Spinal cord (tissue), 10 donors: ENCODE data around the gene ABCB7. TPM values are rescaled to one million over a fixed set of nuclear protein-coding genes. Genes with fewer than 3 reads are reported as not detected.
"Not testable (repeated sequence)": the region's sequence is repeated elsewhere in the genome, so short reads cannot be mapped to it uniquely, and the experiment has no call there.

Experiments used
- DNase-seq, 6 donors: peaks; one replicate each; pipeline versions ENCODE4 v3.0.0 to v3.0.0-alpha.2; 2013 to 2015; ENCODE audit warnings: low spot score in 6 of 6, low read depth in 4 of 6
- H3K27ac ChIP-seq: one replicate; pipeline ENCODE4 v1.5.1; 2013; ENCODE audit warnings: low read depth, low read length, control low read depth
- H3K27me3 ChIP-seq: one replicate; pipeline ENCODE4 v1.6.1; 2013; ENCODE audit warnings: low read length; ENCODE audit not compliant: control insufficient read depth, insufficient read depth
- H3K36me3 ChIP-seq: one replicate; pipeline ENCODE4 v1.6.1; 2013; ENCODE audit warnings: low read length; ENCODE audit not compliant: control insufficient read depth, insufficient read depth
- H3K4me1 ChIP-seq: one replicate; pipeline ENCODE4 v1.6.1; 2013; ENCODE audit warnings: low read length; ENCODE audit not compliant: control insufficient read depth, insufficient read depth
- H3K4me3 ChIP-seq: one replicate; pipeline ENCODE4 v1.5.1; 2013; ENCODE audit warnings: low read depth, low read length, control low read depth
- H3K9me3 ChIP-seq: one replicate; pipeline ENCODE4 v1.6.1; 2013; ENCODE audit warnings: low read length; ENCODE audit not compliant: control insufficient read depth, insufficient read depth
- WGBS: methylation state at CpG from one replicate; pipeline ENCODE4 v1.1.5; 2013; ENCODE audit warnings: missing lambda C conversion rate; ENCODE audit not compliant: insufficient coverage; 5-methylcytosine and 5-hydroxymethylcytosine counted together
- polyA plus RNA-seq, 2 donors: library from polyadenylated mRNA; unstranded; fragments of 120-200 nt; gene quantifications; one replicate each; pipeline ENCODE4 v1.2.1, GENCODE V29; 2013; ENCODE audit not compliant: insufficient read length in 2 of 2
- small RNA-seq: library from RNA; depleted of rRNA; stranded (forward); fragments of <200 nt; gene quantifications from one replicate; pipeline ENCODE3, GENCODE V24; 2014; ENCODE audit warnings: low replicate concordance
- total RNA-seq, 2 donors: library from RNA; depleted of rRNA in 1 of 2; stranded (reverse); fragments of 120-200 nt in 1 of 2; fragments of >200 nt in 1 of 2; gene quantifications; one replicate each; pipeline versions ENCODE4 v1.2.3 to v1.2.4, GENCODE V29; 2013 to 2014
- donor health status: healthy.

The ABCB7 gene
- total and polyA plus RNA-seq, 4 donors: 17.3 to 30.6 (median 22.2) TPM

GRCh38 chrX:75061701-75062100, 94.4 kb downstream of the ABCB7 start:
- WGBS: no CpG with 5 or more reads among the region's 1 CpG
- H3K9me3 ChIP-seq: no peaks in the 10 kb centered on the region
- H3K27ac ChIP-seq: no peak overlapping the region

DNA sequence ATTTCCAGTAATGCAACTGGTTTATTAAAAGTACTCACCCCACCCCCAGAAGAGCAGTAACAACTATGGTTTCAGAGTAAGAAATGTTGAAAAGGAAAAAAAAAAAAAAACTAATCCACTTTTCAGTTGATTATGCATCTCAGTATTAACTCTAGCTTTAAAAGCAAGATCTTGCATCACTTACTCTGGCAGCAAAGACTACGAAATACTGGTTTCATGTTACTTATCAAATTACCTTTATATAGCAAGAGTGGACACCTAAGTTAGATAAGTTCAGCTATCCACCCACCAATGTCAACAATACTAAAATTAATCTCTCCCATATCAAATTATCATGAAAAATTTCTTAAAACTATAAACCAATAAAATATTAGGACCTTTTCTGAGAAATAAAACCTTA, 105.0 kb downstream of the ABCB7 start:
- Histone ChIP-seq H3K4me3 (no peak overlapping the region), H3K36me3 (no peaks in the 10 kb centered on the region), H3K9me3 (no peaks in the 10 kb centered on the region), H3K4me1 (no peaks in the 10 kb centered on the region), H3K27me3 (no peaks in the 10 kb centered on the region), H3K27ac (no peak overlapping the region)
- no peak for DNase-seq
- no CpG with 5 or more reads among the region's 1 CpG for WGBS

More at GRCh38 chrX:75061701-75062100, 94.4 kb downstream of the ABCB7 start:
- Histone ChIP-seq H3K27me3 (no peaks in the 10 kb centered on the region), H3K4me1 (no peaks in the 10 kb centered on the region), H3K36me3 (no peaks in the 10 kb centered on the region), H3K4me3 (no peak overlapping the region)
- no peak for DNase-seq

DNA sequence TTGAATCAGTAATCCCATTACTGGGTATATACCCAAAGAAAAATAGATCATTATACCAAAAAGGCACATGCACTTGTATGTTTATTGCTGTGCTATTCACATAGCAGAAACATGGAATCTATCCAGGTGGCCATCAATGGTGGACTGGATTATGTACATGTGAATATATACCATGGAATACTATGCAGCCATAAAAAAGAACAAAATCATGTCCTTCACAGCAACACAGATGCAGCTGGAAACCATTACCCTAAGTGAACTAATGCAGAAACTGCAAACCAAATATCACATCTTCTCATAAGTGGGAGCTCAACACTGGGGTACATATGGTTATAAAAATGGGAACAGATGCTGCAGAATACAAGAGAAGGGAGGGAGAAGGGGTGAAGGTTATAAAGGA, 110.7 kb downstream of the ABCB7 start:
- H3K9me3 ChIP-seq: peaks cover 2% of the 10 kb centered on the region
- H3K4me3 ChIP-seq: no peak overlapping the region
- no peak for DNase-seq
- H3K27ac ChIP-seq: no peak overlapping the region
- no peaks in the 10 kb centered on the region for H3K27me3 ChIP-seq
- H3K4me1 ChIP-seq: no peaks in the 10 kb centered on the region
- H3K36me3 ChIP-seq: no peaks in the 10 kb centered on the region

- not testable (repeated sequence) for H3K27me3 ChIP-seq, H3K9me3 ChIP-seq, H3K36me3 ChIP-seq, H3K4me3 ChIP-seq, H3K4me1 ChIP-seq, DNase-seq, H3K27ac ChIP-seq
- WGBS: no CpG with 5 or more reads among the region's 4 CpGs
Measured at GRCh38 chrX:75044142-75044541, 111.9 kb downstream of the ABCB7 start.

GRCh38 chrX:75038925-75039324, 117.2 kb downstream of the ABCB7 start:
- Histone ChIP-seq H3K27me3 (no peaks in the 10 kb centered on the region), H3K36me3 (no peaks in the 10 kb centered on the region)
- 17% methylated on average over 1 of the region's 1 CpG for WGBS

More at GRCh38 chrX:75038925-75039324, 117.2 kb downstream of the ABCB7 start:
- Histone ChIP-seq H3K27ac (no peak overlapping the region), H3K4me1 (no peaks in the 10 kb centered on the region), H3K4me3 (no peak overlapping the region), H3K9me3 (peaks cover 4% of the 10 kb centered on the region)
- peak in 1 of 6 donors; percentile 1 for DNase-seq

Small RNA genes lying within 50 kb of the gene (small RNA-seq; reads per million reads assigned to genes)
- gene BUD31P2 (not detected), gene RNU6-562P (not detected)

Other genes starting within 250 kb of the ABCB7 start
- 10 to 100 TPM; 10.4 to 23.9 TPM for gene NEXMIF, start 230.8 kb downstream of the ABCB7 start, total RNA-seq
- 10 to 100 TPM; 10.0 to 14.9 TPM for gene NEXMIF, start 230.8 kb downstream of the ABCB7 start, polyA plus RNA-seq
- 10 to 100 TPM; 17.2 to 23.8 TPM for gene UPRT, start 117.8 kb upstream of the ABCB7 start, total RNA-seq
- 10 to 100 TPM; 15.5 to 20.7 TPM for gene UPRT, start 117.8 kb upstream of the ABCB7 start, polyA plus RNA-seq